H1 (cell line): ENCODE results near the gene ELOVL3. TPM values are rescaled to one million over a fixed set of nuclear protein-coding genes. Genes with fewer than 3 reads are reported as not detected.

Source experiments
- polyA plus RNA-seq, 7 experiments: library from polyadenylated mRNA; depleted of rRNA in 3 of 7; stranded (reverse) in 5 of 7; unstranded in 2 of 7; fragments of >200 nt in 5 of 7; fragments of 200-250 nt in 2 of 7; gene quantifications; 1 replicate in 5 of 7; 2 replicates in 1 of 7; 4 replicates in 1 of 7; pipeline versions ENCODE4 v1.2.1 to v1.2.3, GENCODE V29; 2011 to 2013; ENCODE audit warnings: missing spikeins in 2 of 7, mixed read lengths in 2 of 7
- total RNA-seq: library from RNA; stranded (reverse); fragmentation: NEBNext Ultra II Directional; extraction: Animal tissue kit (Norgen Biotek cat#: 25700); gene quantifications from 2 replicates; pipeline ENCODE4 v1.2.1, GENCODE V29; 2021

Gene ELOVL3
- total and polyA plus RNA-seq, 2 of the 8 experiments (the other 6 are each of a cell fraction or from before 2014, with no cell fraction given) = 0.27 TPM; not detected in 1

Other genes starting within 250 kb of the ELOVL3 start
- 16.1 and 18.3 TPM in 2 replicates for gene ARMH3, start 170.1 kb upstream of the ELOVL3 start, total RNA-seq
- 10.6 and 11.6 TPM in 2 replicates for gene ARMH3, start 170.1 kb upstream of the ELOVL3 start, polyA plus RNA-seq (2011; rRNA removed)
- gene HPS6, start 160.9 kb upstream of the ELOVL3 start, total RNA-seq = 16.2 and 17.7 TPM in 2 replicates
- gene HPS6, start 160.9 kb upstream of the ELOVL3 start, polyA plus RNA-seq (2011; rRNA removed) = 10.2 and 12.3 TPM in 2 replicates
- 88.4 and 88.8 TPM in 2 replicates for gene LDB1, start 105.9 kb upstream of the ELOVL3 start, total RNA-seq
- 138 and 170 TPM in 2 replicates for gene LDB1, start 105.9 kb upstream of the ELOVL3 start, polyA plus RNA-seq (2011; rRNA removed)
- 86.2 and 88.4 TPM in 2 replicates for gene PPRC1, start 93.3 kb upstream of the ELOVL3 start, total RNA-seq
- gene PPRC1, start 93.3 kb upstream of the ELOVL3 start, polyA plus RNA-seq (2011; rRNA removed) = 46.5 and 65.3 TPM in 2 replicates
- gene NOLC1, start 73.9 kb upstream of the ELOVL3 start, total RNA-seq = 191 and 194 TPM in 2 replicates
- 63.5 and 86.3 TPM in 2 replicates for gene NOLC1, start 73.9 kb upstream of the ELOVL3 start, polyA plus RNA-seq (2011; rRNA removed)
- gene PITX3, start 15.2 kb downstream of the ELOVL3 start, total RNA-seq = 0.41 and 0.54 TPM in 2 replicates
- 0.18 and 0.22 TPM in 2 replicates for gene PITX3, start 15.2 kb downstream of the ELOVL3 start, polyA plus RNA-seq (2011; rRNA removed)
- gene GBF1, start 19.2 kb downstream of the ELOVL3 start, total RNA-seq = 24.4 and 25.5 TPM in 2 replicates
- gene GBF1, start 19.2 kb downstream of the ELOVL3 start, polyA plus RNA-seq (2011; rRNA removed) = 11.0 and 16.3 TPM in 2 replicates
- 18.7 and 20.4 TPM in 2 replicates for gene NFKB2, start 169.4 kb downstream of the ELOVL3 start, total RNA-seq
- gene NFKB2, start 169.4 kb downstream of the ELOVL3 start, polyA plus RNA-seq (2011; rRNA removed) = 31.4 and 34.5 TPM in 2 replicates
- gene PSD, start 192.5 kb downstream of the ELOVL3 start, total RNA-seq = 5.6 and 6.0 TPM in 2 replicates
- 5.4 and 8.0 TPM in 2 replicates for gene PSD, start 192.5 kb downstream of the ELOVL3 start, polyA plus RNA-seq (2011; rRNA removed)
- gene FBXL15, start 194.5 kb downstream of the ELOVL3 start, total RNA-seq = 11.3 and 15.4 TPM in 2 replicates
- gene FBXL15, start 194.5 kb downstream of the ELOVL3 start, polyA plus RNA-seq (2011; rRNA removed) = 22.6 and 29.2 TPM in 2 replicates
- 41.7 and 43.6 TPM in 2 replicates for gene CUEDC2, start 206.3 kb downstream of the ELOVL3 start, total RNA-seq
- 55.2 and 66.7 TPM in 2 replicates for gene CUEDC2, start 206.3 kb downstream of the ELOVL3 start, polyA plus RNA-seq (2011; rRNA removed)
- gene C10orf95, start 225.2 kb downstream of the ELOVL3 start, total RNA-seq = 0.34 and 0.44 TPM in 2 replicates
- 0.48 and 0.80 TPM in 2 replicates for gene C10orf95, start 225.2 kb downstream of the ELOVL3 start, polyA plus RNA-seq (2011; rRNA removed)